Muscle layer of duodenum (tissue), 2 donors: ENCODE measurements around the gene MAP3K6.

Experiments used
- H3K27ac ChIP-seq: one replicate; pipeline ENCODE4 v1.7.0; 2013; ENCODE audit warnings: mild to moderate bottlenecking, low read length
- H3K27me3 ChIP-seq: one replicate; pipeline ENCODE4 v1.7.0; 2013; ENCODE audit warnings: low read depth, mild to moderate bottlenecking, control low read depth, low read length
- H3K36me3 ChIP-seq, 2 donors: one replicate each; pipeline ENCODE4 v1.7.0; 2013; ENCODE audit warnings: low read length in 2 of 2, control low read depth in 1 of 2, mild to moderate bottlenecking in 1 of 2; ENCODE audit not compliant: insufficient read depth in 2 of 2, control insufficient read depth in 1 of 2
- H3K4me1 ChIP-seq, 2 donors: one replicate each; pipeline ENCODE4 v1.7.0; 2013; ENCODE audit warnings: low read length in 2 of 2, mild to moderate bottlenecking in 2 of 2, control low read depth in 1 of 2, moderate library complexity in 1 of 2; ENCODE audit not compliant: insufficient read depth in 2 of 2, control insufficient read depth in 1 of 2
- H3K4me3 ChIP-seq, 2 donors: one replicate each; pipeline ENCODE4 v1.7.0; 2013; ENCODE audit warnings: low read length in 2 of 2, low read depth in 1 of 2, mild to moderate bottlenecking in 1 of 2
- H3K9me3 ChIP-seq, 2 donors: one replicate each; pipeline ENCODE4 v1.7.0; 2013; ENCODE audit warnings: low read length in 2 of 2, control low read depth in 1 of 2, mild to moderate bottlenecking in 1 of 2; ENCODE audit not compliant: control insufficient read depth in 1 of 2
- donor health status: healthy.

Gene MAP3K6

DNA sequence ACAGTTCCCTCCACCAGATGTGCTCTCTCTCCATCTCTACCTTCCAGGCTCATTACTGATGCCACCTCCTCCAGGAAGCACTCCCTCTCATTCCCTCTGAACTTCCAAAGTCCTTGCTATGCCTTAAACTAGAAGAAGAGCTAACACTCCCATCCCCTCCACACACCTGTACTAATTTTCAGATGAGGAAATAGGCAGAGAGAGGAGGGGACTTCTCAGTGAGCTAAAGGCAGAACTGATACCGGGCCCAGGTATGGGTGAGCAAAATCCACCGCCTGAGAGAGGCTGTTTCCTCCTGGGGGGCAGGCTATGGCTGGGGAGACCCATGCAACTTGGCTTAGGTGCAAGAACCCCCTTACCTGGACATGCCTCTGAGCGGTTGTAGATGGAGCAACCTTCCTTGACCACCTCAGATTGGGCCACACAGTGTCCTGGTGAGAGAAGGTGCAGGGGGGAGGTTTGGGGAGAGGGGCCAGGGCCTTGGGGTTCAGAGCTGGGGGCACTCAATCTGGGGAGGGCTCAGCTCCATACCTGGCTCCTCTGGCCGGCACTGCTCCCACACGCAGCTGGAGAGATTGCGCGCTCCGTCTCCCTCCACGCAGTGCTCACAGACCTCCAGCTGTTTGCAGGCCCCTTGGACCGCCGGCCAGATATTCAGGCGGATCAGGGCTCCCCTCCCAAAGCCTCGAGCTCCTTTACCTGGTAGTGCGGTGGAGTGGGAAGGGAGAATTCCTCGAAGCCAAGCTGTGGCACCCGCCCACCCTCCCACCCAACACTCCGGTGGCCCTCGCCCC lies 15.4 kb upstream of the MAP3K6 start:
- Histone ChIP-seq H3K9me3 (no peaks in the 10 kb centered on the region), H3K27ac (no peak overlapping the region), H3K27me3 (no peaks in the 10 kb centered on the region), H3K36me3 (no peaks in the 10 kb centered on the region), H3K4me3 (no peak overlapping the region), H3K4me1 (no peaks in the 10 kb centered on the region)

DNA sequence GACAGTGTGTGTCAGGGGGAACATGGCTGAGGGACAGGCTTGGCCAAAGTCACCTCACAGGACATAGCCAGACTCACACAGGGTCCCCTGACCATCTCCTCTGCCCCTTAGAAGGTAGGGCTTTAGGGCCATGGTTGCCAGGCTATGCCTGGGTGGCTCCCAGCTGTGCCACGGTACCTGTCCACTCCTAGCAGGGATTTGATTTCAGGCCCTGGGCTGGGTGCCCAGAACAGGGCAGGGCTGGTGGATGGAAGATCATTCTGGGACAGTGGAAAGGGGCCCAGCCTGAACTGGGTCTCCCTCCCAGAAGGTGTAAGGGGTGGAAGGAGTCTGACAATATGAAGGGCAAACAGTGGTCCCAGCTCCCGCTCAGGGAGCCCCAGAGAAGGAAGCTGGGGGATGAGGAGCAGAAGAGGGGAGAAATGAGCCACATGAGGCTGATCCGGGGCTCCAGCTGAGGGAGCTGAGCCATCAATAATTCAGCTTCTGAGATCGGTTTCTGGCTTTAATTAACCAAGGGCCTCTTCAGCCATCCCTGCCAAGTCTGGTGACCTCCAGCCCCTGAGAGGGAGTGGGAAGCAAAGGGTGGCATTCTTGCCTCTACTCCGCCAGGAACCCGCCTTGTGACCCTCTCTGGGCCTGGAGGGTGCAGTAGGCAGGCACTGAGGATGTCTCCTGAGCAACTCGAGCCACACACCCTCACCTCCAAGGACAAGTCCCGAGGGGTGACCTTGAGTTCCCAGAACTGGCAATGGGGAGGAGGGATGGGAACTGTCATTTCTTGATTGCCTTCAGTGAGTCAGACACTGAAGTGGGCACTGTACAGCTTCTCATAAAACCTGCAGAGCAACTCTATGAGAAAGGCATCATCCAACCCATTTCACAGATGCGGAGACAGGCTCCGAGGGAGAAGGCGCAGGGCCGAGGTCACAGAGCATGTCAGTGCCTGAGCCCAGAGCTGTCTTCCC lies 14.3 kb upstream of the MAP3K6 start:
- Histone ChIP-seq H3K27me3 (no peaks in the 10 kb centered on the region), H3K4me1 (no peaks in the 10 kb centered on the region), H3K27ac (no peak overlapping the region), H3K9me3 (no peaks in the 10 kb centered on the region), H3K36me3 (no peaks in the 10 kb centered on the region), H3K4me3 (no peak overlapping the region)

DNA sequence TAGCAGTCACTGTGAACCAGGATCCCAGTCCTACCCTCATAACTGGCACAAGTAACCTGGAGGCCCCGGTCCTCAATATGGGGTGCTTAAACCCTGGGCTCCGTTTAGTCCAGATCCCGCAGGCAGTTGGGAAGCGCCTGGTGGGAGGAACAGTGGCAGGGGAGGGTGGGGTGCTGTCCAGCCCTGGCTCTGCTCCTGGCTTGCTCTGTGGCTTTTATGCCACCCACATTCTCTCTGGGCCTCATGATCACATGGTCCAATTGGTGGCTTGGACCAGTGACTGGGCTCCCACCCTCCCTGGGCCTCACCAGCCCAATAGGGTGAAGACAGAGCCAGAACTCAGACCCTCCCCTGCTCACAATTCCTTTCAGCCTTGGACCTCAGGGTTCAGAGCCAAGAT lies 13.5 kb upstream of the MAP3K6 start:
- no peak overlapping the region for H3K27ac ChIP-seq
- H3K9me3 ChIP-seq = no peaks in the 10 kb centered on the region
- no peaks in the 10 kb centered on the region for H3K36me3 ChIP-seq
- H3K27me3 ChIP-seq = no peaks in the 10 kb centered on the region
- H3K4me3 ChIP-seq = no peak overlapping the region
- no peaks in the 10 kb centered on the region for H3K4me1 ChIP-seq

DNA sequence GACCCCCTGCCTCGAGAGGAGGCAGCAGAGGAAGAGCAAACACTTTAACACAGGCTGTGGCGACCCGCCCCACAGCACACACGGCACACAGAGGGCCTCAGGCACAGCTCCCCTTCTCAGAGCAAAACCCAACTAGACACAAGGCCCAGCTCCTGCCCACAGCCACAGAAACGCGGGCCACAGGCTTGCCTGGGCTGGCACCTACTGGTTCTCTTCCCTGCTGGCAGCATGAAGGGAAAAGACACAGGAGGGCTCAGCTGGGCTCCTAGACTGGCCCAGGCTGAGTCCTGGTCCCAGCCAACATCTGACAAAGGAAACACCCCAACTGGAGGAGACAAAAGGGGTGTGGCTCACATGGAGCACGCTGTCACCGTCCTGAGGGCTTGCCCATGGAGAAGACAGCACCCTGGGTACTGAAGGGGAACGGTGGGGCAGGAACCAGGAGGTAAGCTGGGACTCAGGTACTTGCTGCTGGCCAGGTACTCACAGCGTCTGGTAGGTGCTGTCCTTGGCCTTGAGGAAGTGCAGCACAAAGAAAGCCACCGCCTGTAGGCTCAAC lies 12.9 kb upstream of the MAP3K6 start:
- no peaks in the 10 kb centered on the region for H3K4me1 ChIP-seq
- H3K36me3 ChIP-seq = no peaks in the 10 kb centered on the region
- H3K4me3 ChIP-seq = no peak overlapping the region
- H3K27me3 ChIP-seq = no peaks in the 10 kb centered on the region
- H3K27ac ChIP-seq = no peak overlapping the region
- H3K9me3 ChIP-seq = no peaks in the 10 kb centered on the region

DNA sequence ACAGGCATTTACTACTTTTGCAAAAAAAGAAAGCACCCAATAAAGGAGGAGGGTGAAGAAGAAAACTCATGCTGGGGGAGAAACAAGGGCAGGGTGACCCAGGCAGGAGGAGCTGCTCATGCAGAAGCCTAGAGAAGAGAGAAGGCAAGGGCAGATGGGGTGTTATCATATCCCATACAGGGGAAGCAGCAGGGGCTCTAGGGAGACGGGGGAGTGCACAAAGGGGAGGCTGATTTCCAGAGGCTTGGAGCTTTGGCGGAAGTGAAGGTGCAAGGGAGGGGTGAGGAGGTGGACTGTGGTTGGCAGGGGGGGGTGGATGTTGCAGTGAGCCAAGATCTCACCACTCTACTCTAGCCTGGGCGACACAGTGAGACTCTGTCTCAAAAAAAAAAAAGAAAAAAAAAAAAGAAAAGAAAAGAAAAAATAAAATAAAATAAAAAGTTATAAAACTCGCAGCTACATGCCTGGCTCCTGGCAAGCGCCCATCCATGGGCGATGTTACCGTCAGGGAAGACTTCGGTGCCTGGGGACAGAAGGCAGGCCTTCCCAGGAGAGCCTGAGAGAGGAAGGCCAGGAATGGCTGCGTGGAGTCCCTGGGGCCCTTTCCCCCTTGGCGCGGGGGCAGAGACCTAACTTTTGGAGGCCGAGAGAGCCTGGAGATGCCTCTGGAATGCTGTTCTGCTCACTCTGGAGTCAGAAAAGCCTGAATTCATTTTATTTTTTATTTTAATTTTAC lies 11.2 kb upstream of the MAP3K6 start:
- H3K4me3 ChIP-seq = no peak overlapping the region
- H3K4me1 ChIP-seq = no peaks in the 10 kb centered on the region
- H3K27ac ChIP-seq = no peak overlapping the region
- no peaks in the 10 kb centered on the region for H3K9me3 ChIP-seq
- no peaks in the 10 kb centered on the region for H3K27me3 ChIP-seq
- no peaks in the 10 kb centered on the region for H3K36me3 ChIP-seq

DNA sequence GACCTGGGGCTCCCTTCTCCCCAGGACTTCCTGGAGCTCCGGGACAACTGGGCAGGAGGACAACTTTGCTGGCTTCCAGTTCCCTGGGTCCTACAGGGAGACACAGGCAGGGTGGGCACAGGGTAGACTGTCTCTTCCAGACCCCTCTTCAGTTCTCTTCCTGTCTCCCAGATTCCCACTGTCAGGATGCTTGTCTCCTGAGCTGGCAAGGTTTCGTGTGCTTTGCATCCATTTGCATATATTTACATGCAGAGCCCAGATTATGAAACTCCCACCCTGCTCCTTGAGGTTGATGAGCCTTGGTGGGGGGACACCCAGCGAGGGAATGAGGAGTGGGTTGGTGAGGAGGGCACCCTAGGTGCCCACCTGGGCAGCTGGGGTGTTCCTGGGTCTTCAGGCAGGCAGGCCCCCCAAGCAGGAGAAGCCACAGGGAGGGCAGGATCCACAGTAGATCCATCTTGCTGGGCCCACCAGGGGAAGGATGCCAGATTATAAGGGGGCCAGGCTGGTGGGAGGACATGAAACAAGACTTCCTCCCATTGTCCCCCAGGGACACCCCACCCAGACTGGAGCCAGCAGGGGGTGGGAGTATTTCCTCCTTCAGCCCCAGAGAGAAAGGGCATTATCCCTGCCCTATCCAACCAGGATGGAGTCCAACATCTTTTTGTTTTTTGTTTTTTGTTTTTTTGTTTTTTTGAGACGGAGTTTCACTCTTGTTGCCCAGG lies 7.8 kb upstream of the MAP3K6 start, which contains the start of gene FCN3:
TSS of gene FCN3 (minus strand) at position 463 of the 725 bp plus-strand sequence. CDS start at position 457, 6 bp downstream.
- Histone ChIP-seq H3K27me3 (no peaks in the 10 kb centered on the region), H3K4me3 (no peak within 1 kb of the TSS), H3K27ac (no peak within 1 kb of the TSS)

DNA sequence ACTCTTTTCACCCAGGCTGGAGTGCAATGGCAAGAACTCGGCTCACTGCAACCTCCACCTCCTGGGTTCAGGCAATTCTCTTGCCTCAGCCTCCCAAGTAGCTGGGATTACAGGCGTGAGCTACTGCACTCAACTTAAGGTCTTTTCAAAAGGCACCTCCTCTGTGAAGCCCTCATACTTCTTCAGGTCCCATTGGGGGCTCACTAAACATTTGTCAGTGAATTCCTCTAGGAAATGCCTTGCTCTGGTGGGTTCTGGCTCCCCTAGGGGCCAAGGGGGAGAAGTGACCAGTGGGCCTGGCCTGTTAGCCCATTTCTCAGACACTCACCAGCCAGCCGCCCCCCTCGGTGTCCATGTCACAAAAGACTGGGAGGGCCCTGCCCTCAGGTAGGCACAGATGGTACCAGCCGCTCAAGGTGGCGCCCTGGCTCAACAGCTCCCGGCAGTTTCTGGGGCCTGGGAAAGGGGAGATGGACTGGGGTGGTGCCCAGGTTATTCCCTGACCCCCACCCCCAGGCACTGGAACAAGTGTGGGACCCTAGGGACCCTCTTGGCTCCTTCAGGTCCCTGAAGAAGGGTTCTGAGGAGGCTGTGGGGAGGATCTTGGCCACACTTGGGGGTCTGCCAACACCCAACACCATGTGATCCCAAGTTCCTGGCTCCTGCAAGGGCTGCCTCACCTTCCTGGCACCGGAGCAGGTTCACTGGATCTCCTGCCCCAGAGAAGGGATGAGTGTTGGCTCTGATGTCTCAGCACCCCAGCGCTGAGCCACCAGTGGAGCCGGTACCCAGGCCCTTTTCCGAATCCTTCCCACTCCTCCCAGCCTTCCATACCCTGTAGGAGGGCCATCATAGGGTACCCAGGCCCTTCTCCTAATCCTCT lies 6.3 kb upstream of the MAP3K6 start:
- Histone ChIP-seq H3K4me1 (no peaks in the 10 kb centered on the region), H3K27ac (no peak overlapping the region), H3K9me3 (no peaks in the 10 kb centered on the region), H3K27me3 (no peaks in the 10 kb centered on the region), H3K36me3 (no peaks in the 10 kb centered on the region), H3K4me3 (no peak overlapping the region)

More for the DNA sequence above, 7.8 kb upstream of the MAP3K6 start, which contains the start of gene FCN3:
- H3K4me1 ChIP-seq = no peaks in the 10 kb centered on the region
- H3K36me3 ChIP-seq = no peaks in the 10 kb centered on the region
- no peaks in the 10 kb centered on the region for H3K9me3 ChIP-seq

DNA sequence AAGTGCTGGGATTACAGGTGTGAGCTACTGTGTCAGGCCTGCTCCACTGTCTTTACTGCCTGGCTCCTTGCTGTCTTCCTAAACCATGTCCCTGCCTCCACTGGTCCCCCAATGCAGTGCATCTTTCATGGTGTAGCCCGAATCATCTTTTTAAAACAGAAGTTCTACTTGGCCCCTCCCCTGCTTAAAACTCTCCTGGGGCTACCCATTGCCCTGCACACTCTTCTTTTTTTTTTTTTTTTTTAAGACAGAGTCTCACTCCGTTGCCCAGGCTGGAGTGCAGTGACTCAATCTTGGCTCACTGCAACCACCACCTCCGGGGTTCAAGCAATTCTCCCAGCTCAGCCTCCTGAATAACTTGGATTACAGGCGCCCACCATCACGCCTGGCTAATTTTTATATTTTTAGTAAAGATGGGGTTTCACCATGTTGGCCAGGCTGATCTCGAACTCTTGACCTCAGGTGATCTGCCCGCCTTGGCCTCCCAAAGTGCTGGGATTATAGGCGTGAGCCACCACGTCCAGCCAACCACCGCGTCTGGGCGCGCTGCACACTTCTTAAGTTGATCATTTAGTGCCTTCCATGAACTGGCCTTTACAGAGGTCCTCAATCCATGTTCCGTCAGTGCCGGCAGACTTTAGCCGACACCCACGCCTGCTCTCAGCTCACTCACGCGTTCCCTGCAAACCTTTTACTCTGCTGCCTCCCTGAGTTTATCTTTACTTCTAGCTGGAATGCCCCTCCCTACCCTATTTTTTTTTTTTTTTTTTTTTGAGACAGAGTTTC lies 5.5 kb upstream of the MAP3K6 start:
- no peak overlapping the region for H3K4me3 ChIP-seq
- no peaks in the 10 kb centered on the region for H3K9me3 ChIP-seq
- no peak overlapping the region for H3K27ac ChIP-seq
- peaks cover 5 to 8% of the 10 kb centered on the region in 2 donors for H3K4me1 ChIP-seq
- H3K27me3 ChIP-seq = no peaks in the 10 kb centered on the region
- no peaks in the 10 kb centered on the region for H3K36me3 ChIP-seq

DNA sequence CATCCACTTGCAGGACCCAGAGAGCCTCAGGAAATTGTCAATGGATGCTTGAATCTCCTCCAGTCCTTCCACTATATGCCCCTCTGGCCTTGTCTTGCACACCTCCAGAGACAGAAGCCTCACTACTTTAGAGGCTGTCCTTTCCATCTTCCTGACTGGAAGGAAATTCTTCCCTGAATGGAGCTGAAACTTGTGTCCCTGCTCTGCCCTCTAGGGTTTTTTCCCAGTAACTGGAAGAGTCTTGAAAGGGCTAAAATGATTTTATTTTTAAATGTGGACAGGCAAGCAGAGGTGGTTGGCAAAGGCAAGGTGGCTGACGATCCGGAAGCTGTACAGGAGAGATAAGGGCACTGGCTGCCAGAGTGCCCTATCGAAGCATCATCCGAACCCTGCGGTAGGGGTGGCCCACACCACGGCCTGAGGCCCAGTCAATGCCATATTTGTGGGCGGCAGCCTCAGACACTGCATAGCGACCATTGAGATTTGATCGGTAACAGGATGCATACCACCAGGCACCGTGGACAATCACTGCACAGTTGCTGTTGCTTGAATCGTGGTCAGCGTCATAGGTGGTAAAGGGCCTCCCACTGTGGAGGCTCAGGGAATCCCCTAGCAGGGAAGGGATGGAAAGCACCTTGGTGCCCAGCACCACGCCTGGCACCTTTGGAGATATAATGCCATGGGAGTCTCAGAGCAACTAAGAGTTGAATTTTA lies 2.3 kb upstream of the MAP3K6 start:
- Histone ChIP-seq H3K36me3 (peaks cover 0 to 3% of the 10 kb centered on the region in 2 donors), H3K27me3 (no peaks in the 10 kb centered on the region), H3K9me3 (no peaks in the 10 kb centered on the region), H3K27ac (no peak overlapping the region), H3K4me3 (no peak overlapping the region), H3K4me1 (peaks cover 16 to 23% of the 10 kb centered on the region in 2 donors)
